HPDE6-E6E7 (cell line): ENCODE results near the gene SPINK6.

ENCODE experiments used
- DNase-seq: peaks from one replicate; pipeline ENCODE4 v3.0.0; 2011; ENCODE audit warnings: missing footprints; ENCODE audit errors: extremely low spot score

The SPINK6 gene

DNA sequence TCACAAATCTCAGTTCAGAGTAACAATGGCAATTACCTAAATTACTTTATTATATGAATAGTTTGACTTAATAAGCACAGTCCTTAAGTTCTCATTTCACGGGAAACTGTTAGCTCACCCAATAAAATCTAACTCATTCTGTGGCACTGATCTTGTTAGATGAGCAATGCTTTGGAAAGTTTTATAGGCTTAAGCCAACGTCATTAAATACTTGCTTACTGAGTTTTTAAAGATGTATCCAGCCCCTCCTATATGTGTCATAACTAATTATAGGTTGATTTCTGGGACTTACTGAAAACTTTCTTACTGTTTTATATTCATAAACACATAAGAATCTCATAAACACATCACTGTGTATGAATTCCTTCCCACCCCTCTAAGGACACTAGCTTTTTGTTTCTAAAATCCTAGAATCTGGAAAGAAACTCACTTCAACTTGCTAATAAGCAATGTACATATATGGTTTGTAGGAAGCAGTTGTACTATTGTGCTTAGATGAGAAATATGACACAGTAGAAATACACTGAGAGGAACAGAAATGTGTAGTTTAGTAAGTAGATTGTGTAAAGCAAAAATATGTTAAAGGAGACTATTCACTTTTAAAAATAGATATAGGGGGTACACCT lies 21.4 kb downstream of the SPINK6 start:
- no peak for DNase-seq

GRCh38 chr5:148228392-148228984 lies 25.6 kb downstream of the SPINK6 start:
- DNase-seq, result no peak

GRCh38 chr5:148229840-148230239 lies 27.0 kb downstream of the SPINK6 start:
- DNase-seq, result no peak

DNA sequence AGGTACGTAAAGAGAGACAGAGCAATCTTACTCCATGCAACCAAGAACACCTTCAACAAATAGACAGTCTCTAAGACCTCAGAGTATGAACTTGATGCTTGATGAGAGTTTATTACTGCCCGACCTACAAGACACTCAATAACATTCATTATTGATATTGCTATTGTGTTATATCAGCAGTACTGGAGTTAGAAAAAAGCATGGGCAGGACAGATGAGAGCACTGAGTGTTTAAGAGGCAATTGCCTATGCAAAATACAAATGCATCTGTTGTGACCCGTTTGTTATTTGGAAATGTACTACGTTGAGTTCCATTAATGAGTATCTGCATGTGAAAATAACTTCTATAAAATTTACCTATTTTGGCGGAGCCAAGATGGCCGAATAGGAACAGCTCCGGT lies 27.4 kb downstream of the SPINK6 start:
- DNase-seq, result no peak

- no peak for DNase-seq
Observed at GRCh38 chr5:148237785-148238417, 35.1 kb downstream of the SPINK6 start.

DNA sequence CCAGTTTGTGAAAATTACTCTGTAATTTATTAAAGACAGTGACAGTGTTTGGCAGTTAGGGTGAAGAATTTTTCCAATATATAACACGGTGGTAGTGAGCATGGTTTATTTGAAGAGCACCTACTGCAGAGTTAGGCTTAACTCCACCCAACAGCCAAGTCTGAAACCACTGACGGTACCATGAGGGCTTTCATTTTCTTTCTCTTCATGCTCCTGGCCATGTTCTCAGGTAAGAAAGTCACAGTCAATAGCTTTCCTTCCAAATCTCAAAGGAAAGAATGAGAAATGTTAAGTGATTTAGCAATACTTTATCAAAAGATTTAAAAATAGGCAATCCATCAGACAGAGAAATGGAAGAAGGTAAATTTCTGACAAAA lies 35.6 kb downstream of the SPINK6 start, which contains the start of gene MARCOL:
Gene MARCOL (plus strand): TSS at position 108 of the 377 bp plus-strand sequence. CDS start 73 bp downstream, at position 181.
- no peak for DNase-seq

DNA sequence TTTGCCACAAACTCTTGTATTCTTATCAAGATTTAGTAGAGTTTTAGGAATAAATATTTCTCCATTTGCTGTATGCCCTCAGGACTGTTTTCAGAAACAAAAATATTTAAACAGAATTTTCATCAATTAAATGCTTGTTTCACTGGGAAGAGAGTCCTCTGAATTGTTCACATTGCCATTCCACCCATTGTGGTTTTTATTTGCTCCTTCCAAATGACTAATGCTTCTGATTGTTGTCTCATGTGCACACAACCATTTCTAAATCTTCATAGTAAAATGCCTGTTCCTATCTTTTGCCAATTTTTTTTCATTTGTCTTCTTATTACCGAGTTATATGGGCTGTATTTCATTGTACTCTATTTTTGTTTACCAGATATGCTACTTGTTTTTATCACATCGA lies 46.1 kb downstream of the SPINK6 start:
- DNase-seq, result no peak

GRCh38 chr5:148255456-148255855 lies 52.6 kb downstream of the SPINK6 start:
- DNase-seq, result no peak

DNA sequence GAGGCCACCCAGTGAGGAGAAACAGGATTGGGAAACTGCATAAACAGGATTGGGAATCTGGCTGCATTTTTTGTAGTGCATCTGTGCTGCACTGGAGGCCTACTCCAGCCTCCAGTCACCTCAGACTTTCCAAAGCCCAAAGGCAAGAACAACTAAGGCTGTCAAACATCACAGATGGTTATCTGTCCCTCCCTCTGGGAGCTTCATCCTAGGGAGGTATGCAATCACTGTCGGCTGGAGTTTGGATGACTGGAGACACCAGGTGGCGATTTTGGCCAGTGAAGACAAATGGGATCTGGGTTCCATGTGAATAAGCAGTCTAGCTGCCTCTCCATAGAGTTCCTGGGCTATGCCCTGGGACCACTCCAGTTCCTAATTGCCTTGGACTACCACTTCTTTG lies 56.4 kb downstream of the SPINK6 start:
- no peak for DNase-seq

GRCh38 chr5:148261221-148261620 lies 58.4 kb downstream of the SPINK6 start:
- no peak for DNase-seq
